Adrenal gland (tissue), 5 donors: Measurements from ENCODE around the gene FAM83C.

Experiments used
- POLR2A ChIP-seq, 2 donors: fragments of 450-650 bp; IDR thresholded peaks; one replicate each; pipeline ENCODE4 v1.6.1; 2017; ENCODE audit warnings: antibody characterized with exemption in 2 of 2, mild to moderate bottlenecking in 2 of 2, moderate library complexity in 1 of 2
- TF ChIP-seq, protein P1 (sequence below), 6 experiments: fragments of 450-650 bp in 4 of 6; fragments of 200-600 bp in 2 of 6; sonication (generic) in 1 of 6; IDR thresholded peaks; 1 replicate in 5 of 6; 2 replicates in 1 of 6; pipeline versions ENCODE4 v1.5.1 to v1.8.0; 2016 to 2021; ENCODE audit warnings: antibody characterized with exemption in 6 of 6, mild to moderate bottlenecking in 2 of 6, moderate library complexity in 1 of 6
- donor health status: DM: no; HTN: no; CAD: no.

DNA sequence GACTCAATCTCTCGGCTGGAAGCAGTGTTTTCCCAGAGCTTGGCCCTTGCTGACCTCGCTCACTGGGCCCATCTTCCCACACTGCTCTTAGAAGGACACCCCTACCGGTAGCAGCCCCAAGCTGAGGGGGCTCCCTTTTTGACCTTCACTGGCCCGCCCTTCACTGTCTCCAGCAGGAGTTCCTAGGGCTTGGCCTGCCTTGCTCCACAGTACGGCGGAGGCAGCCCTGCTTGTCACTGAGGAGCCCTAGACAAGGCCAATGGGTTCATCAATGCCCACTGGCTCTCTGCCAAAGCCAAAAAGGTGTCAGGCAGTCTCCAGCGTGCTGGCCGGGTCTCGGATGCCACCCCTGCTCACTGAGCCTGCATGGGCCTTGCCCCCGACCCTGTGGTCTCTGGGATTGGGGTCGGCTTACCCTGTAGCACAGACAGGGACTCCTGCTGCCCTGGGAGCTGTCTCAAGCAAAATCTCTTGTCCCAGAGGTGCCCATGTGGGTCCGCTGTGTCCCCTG lies 16.4 kb downstream of the FAM83C start:
- no peak for TF ChIP-seq POLR2A (IDR thresholded peaks at IDR 0.05)
- TF ChIP-seq, protein P1, sequence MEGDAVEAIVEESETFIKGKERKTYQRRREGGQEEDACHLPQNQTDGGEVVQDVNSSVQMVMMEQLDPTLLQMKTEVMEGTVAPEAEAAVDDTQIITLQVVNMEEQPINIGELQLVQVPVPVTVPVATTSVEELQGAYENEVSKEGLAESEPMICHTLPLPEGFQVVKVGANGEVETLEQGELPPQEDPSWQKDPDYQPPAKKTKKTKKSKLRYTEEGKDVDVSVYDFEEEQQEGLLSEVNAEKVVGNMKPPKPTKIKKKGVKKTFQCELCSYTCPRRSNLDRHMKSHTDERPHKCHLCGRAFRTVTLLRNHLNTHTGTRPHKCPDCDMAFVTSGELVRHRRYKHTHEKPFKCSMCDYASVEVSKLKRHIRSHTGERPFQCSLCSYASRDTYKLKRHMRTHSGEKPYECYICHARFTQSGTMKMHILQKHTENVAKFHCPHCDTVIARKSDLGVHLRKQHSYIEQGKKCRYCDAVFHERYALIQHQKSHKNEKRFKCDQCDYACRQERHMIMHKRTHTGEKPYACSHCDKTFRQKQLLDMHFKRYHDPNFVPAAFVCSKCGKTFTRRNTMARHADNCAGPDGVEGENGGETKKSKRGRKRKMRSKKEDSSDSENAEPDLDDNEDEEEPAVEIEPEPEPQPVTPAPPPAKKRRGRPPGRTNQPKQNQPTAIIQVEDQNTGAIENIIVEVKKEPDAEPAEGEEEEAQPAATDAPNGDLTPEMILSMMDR (IDR thresholded peaks at IDR 0.05): no peak
